Astrocyte (in vitro differentiated cells and primary cell): Measurements from ENCODE around the gene ZBTB21. TPM values are rescaled to one million over a fixed set of nuclear protein-coding genes. Genes with fewer than 3 reads are reported as not detected.

Experiments
- DNase-seq: peaks from one replicate; pipeline ENCODE4 v3.0.0-alpha.2; 2010; ENCODE audit warnings: low read depth
- FAIRE-seq: peaks from 2 replicates; lab custom pipeline; 2011; peaks lifted over from hg19 to GRCh38; lab: Jason Lieb, UNC
- H2AFZ ChIP-seq: 2 replicates; pipeline ENCODE4 v1.6.0; 2012; ENCODE audit warnings: low read depth, low read length, inconsistent platforms
- H3K27ac ChIP-seq: 2 replicates; pipeline ENCODE4 v1.5.1; 2011; ENCODE audit warnings: low read depth, low read length, inconsistent platforms
- H3K27me3 ChIP-seq: 2 replicates; pipeline ENCODE4 v1.6.0; 2011; ENCODE audit warnings: low read length, inconsistent platforms; ENCODE audit not compliant: insufficient read depth
- H3K36me3 ChIP-seq: 2 replicates; pipeline ENCODE4 v1.5.1; 2011; ENCODE audit warnings: low read length, inconsistent platforms; ENCODE audit not compliant: insufficient read depth
- H3K4me1 ChIP-seq: 2 replicates; pipeline ENCODE4 v1.5.1; 2011; ENCODE audit warnings: low read length, inconsistent platforms; ENCODE audit not compliant: insufficient read depth
- H3K4me2 ChIP-seq: 2 replicates; pipeline ENCODE4 v1.6.0; 2012; ENCODE audit warnings: low read length, inconsistent platforms
- H3K4me3 ChIP-seq: 2 replicates; pipeline ENCODE4 v1.5.1; 2011; ENCODE audit warnings: low read depth, mild to moderate bottlenecking, low read length, inconsistent platforms; ENCODE audit not compliant: insufficient read depth
- H3K79me2 ChIP-seq: 2 replicates; pipeline ENCODE4 v1.6.0; 2012; ENCODE audit warnings: mild to moderate bottlenecking, low read length, inconsistent platforms; ENCODE audit not compliant: insufficient read depth
- H3K9ac ChIP-seq: 2 replicates; pipeline ENCODE4 v1.6.0; 2012; ENCODE audit warnings: mild to moderate bottlenecking, low read length, inconsistent platforms
- H3K9me3 ChIP-seq: 2 replicates; pipeline ENCODE4 v1.5.1; 2012; ENCODE audit warnings: low read depth, mild to moderate bottlenecking, low read length, inconsistent platforms; ENCODE audit not compliant: insufficient read depth
- H4K20me1 ChIP-seq: 2 replicates; pipeline ENCODE4 v1.6.0; 2012; ENCODE audit warnings: low read length, inconsistent platforms; ENCODE audit not compliant: insufficient read depth
- H3K27ac Mint-ChIP-seq: one replicate; pipeline ENCODE4 v1.8.0; 2021; ENCODE audit warnings: mild to moderate bottlenecking, mixed read lengths; ENCODE audit not compliant: unreplicated experiment
- H3K27me3 Mint-ChIP-seq: one replicate; pipeline ENCODE4 v1.8.0; 2021; ENCODE audit warnings: low read depth, mixed read lengths; ENCODE audit not compliant: unreplicated experiment
- H3K36me3 Mint-ChIP-seq: one replicate; pipeline ENCODE4 v1.8.0; 2021; ENCODE audit warnings: low read depth, mixed read lengths; ENCODE audit not compliant: unreplicated experiment
- H3K4me1 Mint-ChIP-seq: one replicate; pipeline ENCODE4 v1.8.0; 2021; ENCODE audit warnings: low read depth, mixed read lengths; ENCODE audit not compliant: unreplicated experiment
- H3K4me3 Mint-ChIP-seq: one replicate; pipeline ENCODE4 v1.8.0; 2021; ENCODE audit warnings: mild to moderate bottlenecking, moderate library complexity, mixed read lengths; ENCODE audit not compliant: unreplicated experiment
- H3K9me3 Mint-ChIP-seq: one replicate; pipeline ENCODE4 v1.8.0; 2021; ENCODE audit warnings: mild to moderate bottlenecking, mixed read lengths; ENCODE audit not compliant: unreplicated experiment
- EZH2 ChIP-seq: IDR thresholded peaks from 2 replicates; pipeline ENCODE4 v1.6.1; 2012; ENCODE audit warnings: mild to moderate bottlenecking, low read length, inconsistent platforms; ENCODE audit not compliant: insufficient read depth
- total RNA-seq: library from RNA; stranded (reverse); gene quantifications from 2 replicates; pipeline ENCODE4 v1.2.1, GENCODE V29; 2021
- TF ChIP-seq, protein P1 (sequence below): IDR thresholded peaks from 2 replicates; pipeline ENCODE4 v1.5.1; 2011; ENCODE audit warnings: low read depth, mild to moderate bottlenecking, inconsistent platforms, low read length, moderate library complexity; ENCODE audit not compliant: insufficient read depth

ZBTB21 gene
- total RNA-seq, 1 donor from 2014 or later = 20.5 TPM

DNA sequence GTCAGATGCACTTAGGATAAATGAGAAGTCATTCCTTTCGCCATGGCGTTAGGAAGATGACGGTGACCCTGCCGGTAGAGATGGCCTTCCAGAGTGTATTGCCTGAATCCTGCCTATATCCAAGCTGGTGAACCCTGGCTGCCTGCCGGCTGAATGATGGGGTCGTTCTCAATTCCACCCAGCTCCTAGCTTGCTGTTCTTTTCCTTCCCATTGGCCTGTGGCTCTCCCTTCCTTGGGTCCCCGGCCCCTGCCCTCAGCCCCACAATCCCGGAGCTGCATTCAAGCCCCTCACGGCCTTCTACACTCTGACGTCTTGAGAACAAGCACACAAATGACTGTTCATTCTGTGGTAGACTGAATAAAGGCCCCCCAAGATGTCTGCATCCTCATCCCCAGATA lies 28.2 kb upstream of the ZBTB21 start:
- peak overlapping the region; percentile 67 for H3K27ac Mint-ChIP-seq
- FAIRE-seq = no peak
- H3K9me3 Mint-ChIP-seq = peaks cover 10% of the 10 kb centered on the region
- TF ChIP-seq, protein P1, sequence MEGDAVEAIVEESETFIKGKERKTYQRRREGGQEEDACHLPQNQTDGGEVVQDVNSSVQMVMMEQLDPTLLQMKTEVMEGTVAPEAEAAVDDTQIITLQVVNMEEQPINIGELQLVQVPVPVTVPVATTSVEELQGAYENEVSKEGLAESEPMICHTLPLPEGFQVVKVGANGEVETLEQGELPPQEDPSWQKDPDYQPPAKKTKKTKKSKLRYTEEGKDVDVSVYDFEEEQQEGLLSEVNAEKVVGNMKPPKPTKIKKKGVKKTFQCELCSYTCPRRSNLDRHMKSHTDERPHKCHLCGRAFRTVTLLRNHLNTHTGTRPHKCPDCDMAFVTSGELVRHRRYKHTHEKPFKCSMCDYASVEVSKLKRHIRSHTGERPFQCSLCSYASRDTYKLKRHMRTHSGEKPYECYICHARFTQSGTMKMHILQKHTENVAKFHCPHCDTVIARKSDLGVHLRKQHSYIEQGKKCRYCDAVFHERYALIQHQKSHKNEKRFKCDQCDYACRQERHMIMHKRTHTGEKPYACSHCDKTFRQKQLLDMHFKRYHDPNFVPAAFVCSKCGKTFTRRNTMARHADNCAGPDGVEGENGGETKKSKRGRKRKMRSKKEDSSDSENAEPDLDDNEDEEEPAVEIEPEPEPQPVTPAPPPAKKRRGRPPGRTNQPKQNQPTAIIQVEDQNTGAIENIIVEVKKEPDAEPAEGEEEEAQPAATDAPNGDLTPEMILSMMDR = no peak
- TF ChIP-seq EZH2 = no peak
- Histone ChIP-seq H3K4me1 (peaks cover 33% of the 10 kb centered on the region), H3K4me3 (no peak overlapping the region), H3K79me2 (no peaks in the 10 kb centered on the region), H4K20me1 (no peaks in the 10 kb centered on the region), H3K4me2 (no peak overlapping the region), H3K36me3 (no peaks in the 10 kb centered on the region), H3K9me3 (no peaks in the 10 kb centered on the region), H2AFZ (peak overlapping the region; percentile 27), H3K27me3 (no peaks in the 10 kb centered on the region), H3K27ac (no peak overlapping the region), H3K9ac (no peak overlapping the region)
- no peaks in the 10 kb centered on the region for H3K36me3 Mint-ChIP-seq
- H3K4me1 Mint-ChIP-seq = peaks cover 20% of the 10 kb centered on the region
- DNase-seq = no peak
- peaks cover 11% of the 10 kb centered on the region for H3K27me3 Mint-ChIP-seq
- peak overlapping the region; percentile 5 for H3K4me3 Mint-ChIP-seq

DNA sequence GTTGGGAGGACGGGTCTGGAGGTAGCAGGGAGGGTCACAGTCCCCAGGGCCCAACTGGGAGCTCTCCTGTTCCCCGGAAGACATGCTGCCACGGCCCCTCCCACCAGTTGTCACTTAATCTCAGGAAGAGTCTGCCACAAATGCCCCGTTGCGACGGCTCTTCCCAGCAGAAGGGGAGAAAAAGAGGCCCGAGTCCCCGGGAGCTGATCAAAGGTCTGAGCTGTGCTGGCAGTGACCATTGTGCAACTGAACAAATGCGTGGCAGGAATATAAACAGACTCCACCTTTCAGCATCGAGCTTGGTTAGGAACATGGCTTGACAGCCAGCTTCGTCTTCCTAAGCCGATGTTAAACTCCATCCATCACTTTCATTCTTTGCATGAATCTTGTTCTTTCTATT lies 27.8 kb upstream of the ZBTB21 start:
- no peak overlapping the region for H3K27ac Mint-ChIP-seq
- peaks cover 20% of the 10 kb centered on the region for H3K4me1 Mint-ChIP-seq
- DNase-seq (no peak), FAIRE-seq (no peak)
- H3K4me1 ChIP-seq = peaks cover 33% of the 10 kb centered on the region
- H3K9me3 Mint-ChIP-seq = peaks cover 10% of the 10 kb centered on the region
- no peak overlapping the region for H3K27ac ChIP-seq
- peak overlapping the region; percentile 27 for H2AFZ ChIP-seq
- H3K36me3 Mint-ChIP-seq = no peaks in the 10 kb centered on the region
- TF ChIP-seq, protein P1 = no peak
- no peak for TF ChIP-seq EZH2
- no peaks in the 10 kb centered on the region for H3K79me2 ChIP-seq
- H3K36me3 ChIP-seq = no peaks in the 10 kb centered on the region
- no peak overlapping the region for H3K4me3 ChIP-seq
- H3K9me3 ChIP-seq = no peaks in the 10 kb centered on the region
- no peak overlapping the region for H3K9ac ChIP-seq
- H3K27me3 ChIP-seq = no peaks in the 10 kb centered on the region
- H3K4me2 ChIP-seq = no peak overlapping the region
- H4K20me1 ChIP-seq = no peaks in the 10 kb centered on the region
- H3K4me3 Mint-ChIP-seq = no peak overlapping the region
- H3K27me3 Mint-ChIP-seq = peaks cover 11% of the 10 kb centered on the region

DNA sequence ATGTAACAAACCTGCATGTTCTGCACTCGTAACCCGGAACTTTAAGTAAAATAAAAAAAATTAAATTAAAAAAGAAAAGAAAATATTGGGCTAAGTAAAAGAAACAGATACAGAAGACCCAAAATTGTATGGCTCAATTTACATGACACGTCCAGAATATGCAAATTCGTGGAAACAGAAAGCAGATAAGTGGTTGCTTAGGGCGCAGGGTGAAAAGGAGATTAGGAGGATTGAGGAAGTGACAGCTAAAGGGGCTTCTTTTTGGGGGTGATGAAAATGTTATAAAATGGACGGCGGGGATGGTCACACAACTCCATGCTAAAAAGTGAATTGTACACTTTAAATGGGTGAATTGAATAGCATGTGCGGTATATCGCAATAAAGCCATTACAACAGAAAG lies 27.4 kb upstream of the ZBTB21 start:
- Mint-ChIP-seq H3K4me1 (peaks cover 20% of the 10 kb centered on the region), H3K27ac (no peak overlapping the region), H3K36me3 (no peaks in the 10 kb centered on the region), H3K9me3 (peaks cover 10% of the 10 kb centered on the region), H3K4me3 (no peak overlapping the region), H3K27me3 (peaks cover 11% of the 10 kb centered on the region)
- H3K27ac ChIP-seq = no peak overlapping the region
- no peak overlapping the region for H3K4me3 ChIP-seq
- TF ChIP-seq, protein P1 = no peak
- TF ChIP-seq EZH2 = no peak
- H3K4me1 ChIP-seq = peaks cover 33% of the 10 kb centered on the region
- H4K20me1 ChIP-seq = no peaks in the 10 kb centered on the region
- H3K4me2 ChIP-seq = no peak overlapping the region
- H2AFZ ChIP-seq = no peak overlapping the region
- H3K27me3 ChIP-seq = no peaks in the 10 kb centered on the region
- no peaks in the 10 kb centered on the region for H3K79me2 ChIP-seq
- no peak for FAIRE-seq
- no peaks in the 10 kb centered on the region for H3K36me3 ChIP-seq
- H3K9me3 ChIP-seq = no peaks in the 10 kb centered on the region
- DNase-seq = no peak
- H3K9ac ChIP-seq = no peak overlapping the region
